Body of pancreas (tissue), 4 donors: ENCODE data around the gene GRIA3.

ENCODE experiments used
- CTCF ChIP-seq, 7 experiments: fragments of 450-650 bp in 4 of 7; fragments of 200-600 bp in 3 of 7; sonication (generic) in 3 of 7; IDR thresholded peaks; one replicate each; pipeline ENCODE4 v1.5.1; 2016 to 2019; ENCODE audit warnings: antibody characterized with exemption in 7 of 7
- POLR2A ChIP-seq, 3 donors: fragments of 450-650 bp; IDR thresholded peaks; one replicate each; pipeline ENCODE4 v1.6.1; 2016; ENCODE audit warnings: antibody characterized with exemption in 3 of 3, mild to moderate bottlenecking in 2 of 3

- no peak for TF ChIP-seq CTCF (IDR thresholded peaks at IDR 0.05)
- no peak for TF ChIP-seq POLR2A (IDR thresholded peaks at IDR 0.05)
Observed at GRCh38 chrX:123298026-123298425, 113.9 kb downstream of the GRIA3 start.
